Mesenchymal stem cell (in vitro differentiated cells and primary cell): Measurements from ENCODE around the gene ZBTB40. TPM values are rescaled to one million over a fixed set of nuclear protein-coding genes. Genes with fewer than 3 reads are reported as not detected.

ENCODE experiments used
- DNase-seq: peaks from one replicate; pipeline ENCODE4 v3.0.0-alpha.2; 2013
- H2AFZ ChIP-seq: one replicate; pipeline ENCODE4 v1.6.1; 2013; ENCODE audit warnings: low read depth, mild to moderate bottlenecking, control low read depth, inconsistent platforms, low read length, moderate library complexity
- H2AK5ac ChIP-seq: 2 replicates; pipeline ENCODE4 v1.6.1; 2013; ENCODE audit warnings: low read length, moderate library complexity, mild to moderate bottlenecking, inconsistent platforms; ENCODE audit not compliant: severe bottlenecking
- H2BK120ac ChIP-seq: one replicate; pipeline ENCODE4 v1.6.1; 2013; ENCODE audit warnings: low read depth, mild to moderate bottlenecking, inconsistent platforms, low read length, moderate library complexity
- H2BK12ac ChIP-seq, 2 experiments: one replicate each; pipeline ENCODE4 v1.6.1; 2013; ENCODE audit warnings: inconsistent platforms in 2 of 2, low read length in 2 of 2, mild to moderate bottlenecking in 2 of 2, moderate library complexity in 2 of 2, control low read depth in 1 of 2
- H2BK15ac ChIP-seq: one replicate; pipeline ENCODE4 v1.6.1; 2013; ENCODE audit warnings: mild to moderate bottlenecking, low read depth, inconsistent platforms; ENCODE audit not compliant: poor library complexity, severe bottlenecking
- H2BK5ac ChIP-seq: 2 replicates; pipeline ENCODE4 v1.6.1; 2013; ENCODE audit warnings: low read depth, mild to moderate bottlenecking, low read length, control low read depth, inconsistent platforms; ENCODE audit not compliant: poor library complexity, severe bottlenecking
- H3K14ac ChIP-seq, 2 experiments: one replicate each; pipeline ENCODE4 v1.6.1; 2013; ENCODE audit warnings: inconsistent platforms in 2 of 2, low read length in 2 of 2, control low read depth in 1 of 2, mild to moderate bottlenecking in 1 of 2, moderate library complexity in 1 of 2
- H3K18ac ChIP-seq, 2 experiments: one replicate each; pipeline ENCODE4 v1.6.1; 2013; ENCODE audit warnings: inconsistent platforms in 2 of 2, low read length in 2 of 2, control low read depth in 1 of 2, low read depth in 1 of 2, mild to moderate bottlenecking in 1 of 2
- H3K23ac ChIP-seq, 2 experiments: one replicate each; pipeline ENCODE4 v1.6.1; 2013; ENCODE audit warnings: inconsistent platforms in 2 of 2, low read length in 2 of 2, mild to moderate bottlenecking in 2 of 2, moderate library complexity in 2 of 2, control low read depth in 1 of 2
- H3K27ac ChIP-seq: 2 replicates; pipeline ENCODE4 v1.5.1; 2013; ENCODE audit warnings: mild to moderate bottlenecking, moderate library complexity, low read length, control low read depth, inconsistent platforms; ENCODE audit not compliant: poor library complexity, severe bottlenecking
- H3K27me3 ChIP-seq, 2 experiments: 2 replicates each; pipeline versions ENCODE4 v1.6.1 to v1.7.0; 2013; ENCODE audit warnings: low read length in 2 of 2, mild to moderate bottlenecking in 2 of 2, moderate library complexity in 2 of 2, control low read depth in 1 of 2, inconsistent platforms in 1 of 2; ENCODE audit not compliant: control insufficient read depth in 1 of 2, insufficient read depth in 1 of 2
- H3K36me3 ChIP-seq, 2 experiments: 2 replicates each; pipeline versions ENCODE4 v1.6.1 to v1.7.0; 2013; ENCODE audit warnings: low read length in 2 of 2, control low read depth in 1 of 2, inconsistent platforms in 1 of 2, low read depth in 1 of 2, mild to moderate bottlenecking in 1 of 2; ENCODE audit not compliant: insufficient read depth in 2 of 2, control insufficient read depth in 1 of 2
- H3K4ac ChIP-seq, 2 experiments: one replicate each; pipeline ENCODE4 v1.6.1; 2013; ENCODE audit warnings: inconsistent platforms in 2 of 2, low read length in 2 of 2, mild to moderate bottlenecking in 2 of 2, moderate library complexity in 2 of 2, control low read depth in 1 of 2, low read depth in 1 of 2
- H3K4me1 ChIP-seq: 2 replicates; pipeline ENCODE4 v1.6.1; 2013; ENCODE audit warnings: low read depth, low read length, control low read depth; ENCODE audit not compliant: control insufficient read depth, insufficient read depth
- H3K4me2 ChIP-seq: 2 replicates; pipeline ENCODE4 v1.6.1; 2013; ENCODE audit warnings: low read length, mild to moderate bottlenecking, inconsistent platforms; ENCODE audit not compliant: poor library complexity, severe bottlenecking
- H3K4me3 ChIP-seq, 2 experiments: 2 replicates each; pipeline versions ENCODE4 v1.5.1 to v1.7.0; 2013; ENCODE audit warnings: low read length in 2 of 2, mild to moderate bottlenecking in 2 of 2, control low read depth in 1 of 2, low read depth in 1 of 2; ENCODE audit not compliant: insufficient read depth in 1 of 2
- H3K79me1 ChIP-seq: replicated peaks from 2 replicates; pipeline ENCODE4 v1.6.1; 2013; ENCODE audit warnings: mild to moderate bottlenecking, control low read depth, low read length, inconsistent platforms; ENCODE audit not compliant: poor library complexity, severe bottlenecking
- H3K9ac ChIP-seq: 2 replicates; pipeline ENCODE4 v1.7.0; 2013; ENCODE audit warnings: mild to moderate bottlenecking, low read length, moderate library complexity
- H3K9me3 ChIP-seq: 2 replicates; pipeline ENCODE4 v1.7.0; 2013; ENCODE audit warnings: mild to moderate bottlenecking, low read length; ENCODE audit not compliant: control insufficient read depth
- H4K8ac ChIP-seq: one replicate; pipeline ENCODE4 v1.6.1; 2013; ENCODE audit warnings: inconsistent platforms, mild to moderate bottlenecking, low read length, moderate library complexity
- H4K91ac ChIP-seq: one replicate; pipeline ENCODE4 v1.6.1; 2013; ENCODE audit warnings: mild to moderate bottlenecking, low read length, inconsistent platforms
- WGBS: methylation state at CpG from one replicate; pipeline ENCODE4 v1.1.7; 2013; ENCODE audit warnings: mixed read lengths; 5-methylcytosine and 5-hydroxymethylcytosine counted together
- polyA plus RNA-seq, 2 experiments: library from polyadenylated mRNA; stranded (reverse); fragments of 200-250 nt; gene quantifications; one replicate each; pipeline ENCODE4 v1.2.3, GENCODE V29; 2013

ZBTB40 gene
- polyA plus RNA-seq (2013, experiment 1 of 2): 8.0 TPM
- 7.1 TPM for polyA plus RNA-seq (2013, experiment 2 of 2)

GRCh38 chr1:22451702-22452480 lies at the start of gene ZBTB40:
Gene ZBTB40 (plus strand): TSS chr1:22451851. CDS start chr1:22489949, 38,098 bp downstream.
- peak within 1 kb of the TSS; percentile 4 for H2AK5ac ChIP-seq
- H2BK120ac ChIP-seq: peak within 1 kb of the TSS; percentile 78
- H3K9me3 ChIP-seq: no peaks in the 10 kb centered on the region
- H4K91ac ChIP-seq: peak within 1 kb of the TSS; percentile 83
- H3K79me1 ChIP-seq: peaks cover 18% of the 10 kb centered on the region
- H3K27me3 ChIP-seq: no peaks in the 10 kb centered on the region
- peak within 1 kb of the TSS; percentile 87 to 89 for H3K18ac ChIP-seq
- H3K27ac ChIP-seq: peak within 1 kb of the TSS; percentile 76
- no peak within 1 kb of the TSS for H2BK15ac ChIP-seq
- peak within 1 kb of the TSS; percentile 92 for H3K4me2 ChIP-seq
- WGBS: under 1% methylated on average over 45 of the region's 68 CpGs
- H3K9ac ChIP-seq: peak within 1 kb of the TSS; percentile 93
- peak within 1 kb of the TSS; percentile 15 for H2BK5ac ChIP-seq
- peak within 1 kb of the TSS in 1 of 2 experiments; percentile 87 for H3K14ac ChIP-seq
- H2AFZ ChIP-seq: peak within 1 kb of the TSS; percentile 86
- peak; percentile 98 for DNase-seq
- peak within 1 kb of the TSS; percentile 84 to 86 for H3K4me3 ChIP-seq
- H3K4me1 ChIP-seq: peaks cover 8% of the 10 kb centered on the region
- peak within 1 kb of the TSS; percentile 79 for H4K8ac ChIP-seq
- peak within 1 kb of the TSS; percentile 87 to 88 for H2BK12ac ChIP-seq
- H3K4ac ChIP-seq: peak within 1 kb of the TSS; percentile 67 to 91
- H3K36me3 ChIP-seq: no peaks in the 10 kb centered on the region
- peak within 1 kb of the TSS in 1 of 2 experiments; percentile 34 for H3K23ac ChIP-seq

- H3K36me3 ChIP-seq: no peaks in the 10 kb centered on the region
- no peak overlapping the region for H3K9ac ChIP-seq
- no peak overlapping the region for H2BK12ac ChIP-seq
- no peak overlapping the region for H3K4me2 ChIP-seq
- no peak overlapping the region for H3K27ac ChIP-seq
- H3K4me3 ChIP-seq: no peak overlapping the region
- no peak overlapping the region for H3K14ac ChIP-seq
- H4K91ac ChIP-seq: no peak overlapping the region
- H2BK15ac ChIP-seq: no peak overlapping the region
- no peak overlapping the region for H4K8ac ChIP-seq
- peaks cover 5% of the 10 kb centered on the region for H3K4me1 ChIP-seq
- H3K18ac ChIP-seq: no peak overlapping the region
- no peaks in the 10 kb centered on the region for H3K79me1 ChIP-seq
- H3K4ac ChIP-seq: no peak overlapping the region
- no peak overlapping the region for H2AFZ ChIP-seq
- H2BK5ac ChIP-seq: no peak overlapping the region
- H2AK5ac ChIP-seq: no peak overlapping the region
- H2BK120ac ChIP-seq: no peak overlapping the region
- peaks cover 55 to 90% of the 10 kb centered on the region in 2 experiments for H3K27me3 ChIP-seq
- H3K9me3 ChIP-seq: no peaks in the 10 kb centered on the region
- DNase-seq: no peak
- WGBS: 82% methylated on average over 12 of the region's 12 CpGs
- no peak overlapping the region for H3K23ac ChIP-seq
Measured at GRCh38 chr1:22402356-22403053, 49.1 kb upstream of the ZBTB40 start.

- H3K4me2 ChIP-seq: no peak overlapping the region
- no peak overlapping the region for H3K23ac ChIP-seq
- H3K9ac ChIP-seq: no peak overlapping the region
- no peak overlapping the region for H2BK120ac ChIP-seq
- 63% methylated on average over 2 of the region's 5 CpGs for WGBS
- DNase-seq: no peak
- H3K36me3 ChIP-seq: no peaks in the 10 kb centered on the region
- H3K14ac ChIP-seq: no peak overlapping the region
- H2BK5ac ChIP-seq: no peak overlapping the region
- no peak overlapping the region for H4K8ac ChIP-seq
- H2BK12ac ChIP-seq: no peak overlapping the region
- no peaks in the 10 kb centered on the region for H3K9me3 ChIP-seq
- H4K91ac ChIP-seq: no peak overlapping the region
- H3K27me3 ChIP-seq: peaks cover 50 to 74% of the 10 kb centered on the region in 2 experiments
- no peak overlapping the region for H3K27ac ChIP-seq
- H2AK5ac ChIP-seq: no peak overlapping the region
- H2AFZ ChIP-seq: no peak overlapping the region
- H3K18ac ChIP-seq: no peak overlapping the region
- H2BK15ac ChIP-seq: no peak overlapping the region
- H3K4me1 ChIP-seq: peaks cover 13% of the 10 kb centered on the region
- no peak overlapping the region for H3K4ac ChIP-seq
- H3K4me3 ChIP-seq: no peak overlapping the region
- no peaks in the 10 kb centered on the region for H3K79me1 ChIP-seq
Measured at GRCh38 chr1:22404486-22404885, 47.2 kb upstream of the ZBTB40 start.
